GM21529 (cell line): Measurements from ENCODE around the gene DNTTIP2.
A peak's percentile ranks its signal among the peaks of the same experiment; 100 is the strongest.
"Not testable (repeated sequence)": the region's sequence is repeated elsewhere in the genome, so short reads cannot be mapped to it uniquely, and the experiment has no call there.

Source experiments
- ATAC-seq: cut with Tn5 transposase; IDR thresholded peaks from one replicate; pipeline ENCODE4 v1.9.1; 2021; ENCODE audit not compliant: unreplicated experiment

The DNTTIP2 gene

DNA sequence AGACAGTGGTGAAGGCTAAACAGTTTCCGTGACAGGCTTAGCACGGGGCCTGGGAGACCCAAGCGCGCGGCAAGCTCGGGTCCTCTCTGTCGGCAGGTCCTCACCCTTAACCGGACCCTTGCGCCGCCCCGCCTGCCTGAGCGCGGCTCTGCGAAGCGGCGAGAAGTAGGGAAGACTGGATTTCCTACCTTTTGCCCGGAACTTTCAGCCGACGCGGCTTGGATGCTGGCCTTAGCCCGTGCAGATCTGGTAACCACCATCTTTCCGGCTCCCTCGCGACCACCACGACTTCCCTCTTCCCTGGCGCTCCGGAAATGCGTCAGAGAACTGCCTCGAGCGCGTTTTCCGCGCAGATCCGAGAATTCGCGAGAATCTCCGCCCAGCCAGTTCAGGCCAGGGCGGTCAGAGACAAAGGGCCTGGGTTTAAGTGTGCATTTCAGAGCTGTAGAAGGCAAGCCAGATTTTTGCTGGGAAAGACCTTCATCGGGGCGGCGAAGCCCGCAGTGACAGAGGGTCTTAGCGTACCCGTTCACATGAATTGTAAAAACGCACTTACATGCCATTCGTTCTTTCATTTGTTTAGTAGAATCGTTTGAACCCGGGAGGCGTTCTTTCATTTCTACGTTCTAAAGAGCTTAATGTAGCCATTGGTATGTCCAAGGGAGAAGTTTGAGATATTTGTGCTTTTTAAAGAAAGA, at the start of gene DNTTIP2:
Gene DNTTIP2 (minus strand): TSS at position 318 of the 698 bp plus-strand sequence. CDS start 58 bp downstream, at position 260.
- ATAC-seq, result peak; percentile 97

GRCh38 chr1:93925206-93925605, 46.2 kb upstream of the DNTTIP2 start:
- no peak for ATAC-seq

DNA sequence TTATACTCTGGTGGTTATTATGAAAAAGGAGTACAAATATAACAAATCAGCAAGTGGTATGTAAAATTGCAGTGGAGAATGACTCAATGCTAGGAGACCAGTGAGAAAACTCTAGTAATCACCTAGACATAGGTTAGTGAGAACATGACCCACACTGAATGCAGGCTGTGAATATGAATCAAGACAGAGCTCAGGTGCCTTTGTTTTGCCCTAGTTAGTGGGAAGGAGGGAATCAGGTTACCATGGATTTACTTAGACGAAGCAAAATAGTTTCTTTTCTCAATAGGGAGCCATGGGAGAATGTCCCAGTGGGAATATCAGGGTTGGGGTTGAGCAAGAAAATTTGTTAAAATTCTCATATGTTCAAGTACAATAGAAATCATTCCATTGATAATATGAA, 40.8 kb upstream of the DNTTIP2 start:
- ATAC-seq, result no peak

GRCh38 chr1:93917302-93917701, 38.3 kb upstream of the DNTTIP2 start:
- no peak for ATAC-seq

GRCh38 chr1:93910880-93911279, 31.9 kb upstream of the DNTTIP2 start:
- not testable (repeated sequence) for ATAC-seq

DNA sequence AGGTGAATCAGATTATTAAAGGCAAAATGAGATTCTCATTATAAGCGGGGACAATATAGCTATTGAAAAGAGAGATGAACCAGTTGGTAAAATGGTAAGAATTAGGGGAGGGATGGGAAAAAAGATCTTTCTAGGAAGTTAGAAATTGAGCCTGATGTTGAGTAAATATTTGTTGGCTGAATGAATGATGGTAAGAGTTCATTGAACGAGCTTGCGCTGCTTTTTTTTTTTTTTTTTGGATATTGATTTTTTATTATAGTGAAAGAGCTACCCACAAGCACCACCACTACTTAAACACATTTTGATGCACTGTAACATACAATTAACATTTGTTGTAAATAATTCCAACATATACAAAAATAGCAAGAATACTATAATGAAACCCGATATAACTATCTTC, 31.3 kb upstream of the DNTTIP2 start:
- ATAC-seq, result no peak

DNA sequence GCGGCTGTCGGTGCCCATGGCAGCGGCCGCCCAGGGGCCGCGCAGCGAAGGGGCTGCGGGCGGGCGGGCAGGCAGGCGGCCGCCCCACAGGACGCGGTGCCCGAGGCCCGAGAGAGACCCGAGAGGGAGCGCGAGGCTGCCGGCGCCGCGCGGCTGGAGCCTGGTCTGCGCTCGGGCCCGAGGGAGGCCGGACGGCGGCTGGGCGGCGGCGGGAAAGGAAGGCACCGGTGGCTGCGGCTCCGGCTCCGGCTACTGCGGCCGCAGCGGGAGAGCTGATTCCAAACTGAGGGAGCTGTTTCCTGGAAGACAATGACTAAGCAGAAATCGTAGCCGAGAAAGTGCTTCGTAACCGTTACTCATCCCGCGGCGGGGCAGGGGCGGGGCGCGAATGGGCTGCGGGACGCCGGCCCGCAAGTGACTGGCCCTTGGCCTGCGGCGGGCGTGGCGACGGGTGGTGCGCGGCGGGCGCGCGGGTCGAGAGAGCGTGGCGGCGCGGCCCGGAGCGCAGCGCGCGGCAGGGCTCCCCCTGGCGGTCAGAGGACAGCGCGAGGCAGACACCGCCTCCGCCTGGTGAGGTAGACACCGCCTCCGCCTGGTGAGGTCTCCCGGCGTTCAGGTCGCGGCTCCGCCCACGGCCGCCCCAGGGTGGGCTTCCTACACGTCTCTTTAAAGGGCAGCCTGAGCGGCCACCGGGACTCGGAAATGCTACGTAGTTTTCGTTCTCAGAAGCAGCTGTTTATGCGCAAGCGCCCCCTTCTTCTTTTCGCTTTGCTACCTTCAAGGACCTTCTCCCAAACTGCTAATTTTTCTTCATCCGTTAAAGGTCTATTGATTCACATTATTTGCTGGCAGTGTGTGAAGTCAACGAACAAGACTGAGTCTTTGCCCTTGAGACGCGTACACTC, 30.4 kb upstream of the DNTTIP2 start, which contains the start of gene GCLM:
Gene GCLM (minus strand): TSS at position 285 of the 905 bp plus-strand sequence. CDS start 267 bp downstream, at position 18.
- peak; percentile 90 for ATAC-seq

DNA sequence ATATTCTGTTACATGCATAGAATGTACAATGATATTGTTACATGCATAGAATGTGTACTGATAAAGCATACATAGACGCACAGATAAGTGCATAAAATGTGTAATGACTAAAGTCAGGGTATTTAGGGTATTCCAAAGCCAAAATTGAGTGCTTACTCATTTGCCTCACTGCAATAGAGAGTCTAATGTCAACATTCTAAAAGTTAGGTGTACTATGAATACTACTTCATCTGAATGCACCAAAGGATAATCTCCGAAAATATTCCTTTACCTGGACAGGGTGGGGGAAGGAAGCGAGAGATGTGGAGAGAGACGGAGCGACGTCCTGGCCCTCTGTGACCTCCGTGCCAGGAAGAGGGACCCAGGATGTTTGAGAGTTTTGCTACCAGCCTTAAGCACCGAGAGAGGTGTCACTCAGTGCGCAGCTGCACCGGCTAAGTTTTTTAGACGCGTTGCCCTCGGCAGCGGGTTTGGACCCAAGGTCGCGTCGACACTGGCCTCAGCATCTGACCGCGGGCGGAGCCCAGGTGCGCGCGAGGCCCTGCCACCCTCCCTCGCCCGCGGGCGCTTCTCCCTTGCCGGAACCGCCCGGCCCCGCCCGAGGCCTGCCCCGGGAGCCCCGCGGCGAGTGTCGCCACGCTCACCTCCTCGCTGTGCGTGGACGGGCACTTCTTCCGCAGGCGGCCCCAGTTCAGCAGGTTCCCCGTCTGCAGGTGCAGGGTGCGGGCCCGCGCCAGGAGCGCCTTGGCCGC, 29.6 kb upstream of the DNTTIP2 start:
- peak; percentile 38 for ATAC-seq

DNA sequence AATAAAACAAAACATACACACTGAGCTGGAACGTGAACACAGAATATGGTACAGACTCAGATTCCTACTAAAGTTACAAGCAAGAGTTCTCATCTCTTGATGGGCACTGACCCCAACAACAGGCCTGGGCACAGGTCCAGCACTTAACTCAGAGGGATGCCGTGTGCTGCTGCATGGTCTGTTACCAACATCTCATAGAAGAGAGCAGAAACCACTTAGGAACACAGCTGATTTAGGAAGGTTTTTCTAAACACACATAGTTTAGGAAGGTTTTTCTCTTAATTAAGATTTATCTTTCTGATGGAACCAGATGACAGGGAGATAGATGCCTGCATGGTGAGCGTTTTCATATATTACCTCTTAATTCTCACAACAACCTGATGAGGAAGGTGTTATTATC, 28.7 kb upstream of the DNTTIP2 start:
- no peak for ATAC-seq

DNA sequence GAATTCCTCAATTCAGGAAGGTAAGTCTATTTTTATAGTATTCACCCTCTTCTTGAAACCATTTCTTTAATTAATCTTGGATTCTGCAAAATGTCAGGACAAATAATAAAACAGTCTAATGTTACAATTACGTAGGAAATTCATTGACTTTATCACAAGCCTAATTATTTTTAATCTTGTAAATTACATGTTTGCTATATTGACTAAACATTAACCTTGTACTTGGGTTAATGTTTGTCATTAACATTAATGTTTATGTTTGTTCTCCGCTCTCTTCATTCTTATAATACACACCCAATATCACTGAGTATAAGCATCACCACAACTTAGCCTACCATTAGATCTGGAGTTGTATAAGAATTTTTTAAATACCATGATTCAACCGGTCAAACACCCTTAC, 27.5 kb upstream of the DNTTIP2 start:
- no peak for ATAC-seq

GRCh38 chr1:93905734-93906133, 26.7 kb upstream of the DNTTIP2 start:
- ATAC-seq, result no peak

DNA sequence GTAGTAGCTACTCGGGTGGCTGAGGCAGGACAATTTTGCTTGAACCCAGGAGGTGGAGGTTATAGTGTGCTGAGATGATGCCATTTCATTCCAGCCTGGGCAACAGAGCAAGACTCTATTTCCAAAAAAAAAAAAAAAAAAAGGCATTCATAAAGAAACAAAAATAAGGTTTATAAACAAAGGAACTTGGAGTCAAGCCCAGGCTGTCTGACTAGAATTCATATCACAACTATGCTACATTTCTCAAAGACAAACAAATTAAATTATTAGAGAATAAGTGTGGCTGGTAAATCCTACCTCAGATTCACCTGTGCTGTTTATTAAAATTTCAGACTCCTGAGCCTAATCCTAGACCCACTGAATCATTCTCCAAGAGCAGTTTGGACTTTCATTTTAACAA, 26.0 kb upstream of the DNTTIP2 start:
- no peak for ATAC-seq

DNA sequence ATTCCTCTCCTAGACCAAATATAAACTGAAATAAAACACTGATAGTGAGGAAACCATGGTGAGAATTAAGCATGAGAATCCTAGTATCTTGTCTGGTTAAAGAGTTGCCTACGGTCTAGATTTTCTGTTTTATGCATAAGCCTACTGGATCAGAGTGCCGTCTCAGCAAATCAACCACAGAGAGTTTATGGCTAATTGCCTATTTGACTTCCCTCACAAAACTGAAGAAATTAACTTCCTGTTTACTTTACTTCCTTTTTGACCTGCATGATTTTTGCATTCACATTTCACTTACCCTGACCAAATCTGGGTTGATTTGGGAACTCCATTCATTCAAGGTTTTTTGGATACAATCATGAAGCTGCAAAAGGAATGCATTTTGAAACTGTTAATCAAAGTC, 25.2 kb upstream of the DNTTIP2 start:
- no peak for ATAC-seq

GRCh38 chr1:93900723-93901504, 21.9 kb upstream of the DNTTIP2 start:
- ATAC-seq, result no peak

GRCh38 chr1:93899543-93900207, 20.7 kb upstream of the DNTTIP2 start:
- no peak for ATAC-seq

GRCh38 chr1:93888900-93889299, 9.9 kb upstream of the DNTTIP2 start:
- no peak for ATAC-seq

- ATAC-seq, result no peak
These were observed 3.3 kb upstream of the DNTTIP2 start for GRCh38 chr1:93882269-93882668.

- ATAC-seq, result no peak
These were observed 1.7 kb upstream of the DNTTIP2 start for GRCh38 chr1:93880731-93881130.

GRCh38 chr1:93878501-93878888, 511 bp downstream of the DNTTIP2 start:
- peak; percentile 65 for ATAC-seq

DNA sequence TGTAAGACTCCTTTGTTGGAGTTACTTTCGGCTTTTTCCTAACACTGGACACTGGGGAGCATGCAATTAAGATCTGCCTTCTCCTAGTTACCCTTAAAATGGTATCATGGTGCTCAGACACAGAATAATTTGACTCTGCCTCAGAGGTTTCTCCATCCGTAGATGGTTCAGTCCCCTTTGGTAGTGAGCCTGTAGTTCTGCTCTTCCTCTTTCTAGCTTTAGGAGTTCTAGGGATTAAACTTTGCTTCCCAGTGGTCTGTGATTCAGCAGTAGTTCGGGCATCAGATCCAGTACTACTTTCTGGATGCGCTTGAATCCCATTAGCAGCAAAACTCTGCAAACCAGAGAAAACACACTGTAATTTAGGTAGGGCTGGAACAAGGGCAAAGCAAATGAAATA, 1.5 kb downstream of the DNTTIP2 start:
- ATAC-seq, result no peak
